Ovary (tissue), 3 donors: ENCODE results near the gene FADS2.

ENCODE experiments used
- CTCF ChIP-seq, 3 donors: fragments of 450-650 bp in 2 of 3; fragments of 200-600 bp in 1 of 3; IDR thresholded peaks; one replicate each; pipeline versions ENCODE4 v1.5.1 to v1.8.0; 2016 to 2022; ENCODE audit warnings: antibody characterized with exemption in 3 of 3, mild to moderate bottlenecking in 1 of 3
- EP300 ChIP-seq: sonication (generic); formaldehyde crosslinking; IDR thresholded peaks from one replicate; pipeline ENCODE4 v1.6.1; 2017; ENCODE audit warnings: antibody characterized with exemption
- POLR2A ChIP-seq: fragments of 450-650 bp; IDR thresholded peaks from one replicate; pipeline ENCODE4 v1.6.1; 2017; ENCODE audit warnings: antibody characterized with exemption, mild to moderate bottlenecking, moderate library complexity
- donor health status: DM: no; HTN: no; CAD: no.

DNA sequence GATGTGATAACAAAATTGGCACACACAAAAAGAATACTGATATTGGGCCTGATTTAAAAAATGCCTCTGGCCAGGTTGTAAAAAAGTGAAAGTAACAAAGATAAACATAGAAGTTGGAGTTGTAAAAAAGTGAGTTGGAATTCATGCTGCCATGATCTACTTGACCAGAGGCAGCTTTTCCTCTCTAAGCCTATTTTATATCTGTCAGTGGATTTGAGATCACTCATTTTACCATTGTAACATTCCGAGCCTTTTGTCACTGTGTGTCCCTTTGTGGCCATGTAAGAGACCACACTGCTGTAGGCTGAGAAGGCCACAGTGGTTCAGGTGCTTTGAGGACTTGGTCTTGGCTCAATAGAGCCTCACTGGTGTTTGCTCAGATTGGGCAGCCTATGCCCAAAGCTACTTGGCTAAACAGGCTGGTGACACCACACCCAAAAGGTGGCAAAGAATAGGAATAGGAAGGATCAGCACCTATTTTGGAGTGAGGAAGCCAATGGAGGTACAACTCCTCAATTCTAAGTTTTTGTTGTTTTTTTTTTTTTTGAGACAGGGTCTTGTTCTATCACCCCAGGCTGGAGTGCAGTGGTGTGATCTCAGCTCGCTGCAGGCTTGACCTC, 28.3 kb upstream of the FADS2 start:
- TF ChIP-seq EP300 (no peak), CTCF (IDR thresholded peaks at IDR 0.05) (no peak), POLR2A (no peak)
